ENCODE data around the gene MMD. TPM values are rescaled to one million over a fixed set of nuclear protein-coding genes. Genes with fewer than 3 reads are reported as not detected.

The MMD gene
- total RNA-seq (2022; extraction: Qiagen RNA extraction): 24.4 to 31.1 TPM (median 27.6 TPM) in 5 replicates

GRCh38 chr17:55421179-55421934 is at the start of gene MMD:
Gene MMD, minus strand, starts transcription at chr17:55421835. Its CDS starts 140 bp downstream, at chr17:55421695.

Other genes with a start within 250 kb of the MMD start
- gene HLF, start 156.9 kb downstream of the MMD start, total RNA-seq (2022; extraction: Qiagen RNA extraction): 0.07 to 0.13 TPM (median 0.09 TPM) in 5 replicates
- not detected in 5 replicates for gene SMIM36, start 89.6 kb upstream of the MMD start, total RNA-seq (2022; extraction: Qiagen RNA extraction)

Measured in A549 treated with AZD2906 at 1 μM for 4 hours (cell line).